Purkinje cell (primary cell): ENCODE data around the gene TP53INP2. TPM values are rescaled to one million over a fixed set of nuclear protein-coding genes. Genes with fewer than 3 reads are reported as not detected.

Experiments used
- polyA plus RNA-seq: library from polyadenylated mRNA; unstranded; fragments of >200 nt; fragmentation: Nextera tagmentation; gene quantifications from 2 replicates; pipeline ENCODE4 v1.2.1, GENCODE V29; 2014

TP53INP2 gene, protein sequence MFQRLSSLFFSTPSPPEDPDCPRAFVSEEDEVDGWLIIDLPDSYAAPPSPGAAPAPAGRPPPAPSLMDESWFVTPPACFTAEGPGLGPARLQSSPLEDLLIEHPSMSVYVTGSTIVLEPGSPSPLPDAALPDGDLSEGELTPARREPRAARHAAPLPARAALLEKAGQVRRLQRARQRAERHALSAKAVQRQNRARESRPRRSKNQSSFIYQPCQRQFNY
- 3.0 and 4.1 TPM in 2 replicates for polyA plus RNA-seq

GRCh38 chr20:34704177-34705007, at the start of gene TP53INP2:
Gene TP53INP2 (plus strand): TSS chr20:34704344. CDS start chr20:34708740, 4,396 bp downstream.

GRCh38 chr20:34676642-34677373, 27.3 kb upstream of the TP53INP2 start, which contains the start of gene PIGU:
Gene PIGU (minus strand): TSS chr20:34677092. CDS start chr20:34677085, 7 bp downstream.

Other genes starting within 250 kb of the TP53INP2 start
- gene DYNLRB1, start 187.9 kb upstream of the TP53INP2 start, polyA plus RNA-seq: 618 and 780 TPM in 2 replicates
- gene MAP1LC3A, start 145.6 kb upstream of the TP53INP2 start, polyA plus RNA-seq: 5.8 and 6.0 TPM in 2 replicates
- 5.3 and 20.2 TPM in 2 replicates for gene PIGU, start 27.3 kb upstream of the TP53INP2 start, polyA plus RNA-seq
- 16.2 and 27.8 TPM in 2 replicates for gene NCOA6, start 121.3 kb downstream of the TP53INP2 start, polyA plus RNA-seq
- 0.41 and 0.82 TPM in 2 replicates for gene GGT7, start 168.5 kb downstream of the TP53INP2 start, polyA plus RNA-seq
- gene ACSS2, start 172.3 kb downstream of the TP53INP2 start, polyA plus RNA-seq: 13.0 and 24.7 TPM in 2 replicates